ENCODE results near the gene RHBDF1. TPM values are rescaled to one million over a fixed set of nuclear protein-coding genes. Genes with fewer than 3 reads are reported as not detected.
A peak's percentile ranks its signal among the peaks of the same experiment; 100 is the strongest.

Gene RHBDF1
- total and polyA plus RNA-seq, 2 donors (not counting 1 experiment from before 2014, with no cell fraction given), result 40.5 to 53.8 TPM

GRCh38 chr16:71540-72401 lies 660 bp downstream of the RHBDF1 start:
- peak overlapping the region; percentile 76 for H3K27ac ChIP-seq (ENCODE audit: insufficient read depth, low read length)
- peak; percentile 74 to 78 for DNase-seq (ENCODE audit: low read depth in 2 of 2)

GRCh38 chr16:71210-71539 lies 1.3 kb downstream of the RHBDF1 start:
- peaks cover 71% of the 10 kb centered on the region for H3K4me1 ChIP-seq (ENCODE audit: control insufficient read depth, extremely low read depth, insufficient read depth, low read length)
- peak overlapping the region; percentile 76 for H3K27ac ChIP-seq (ENCODE audit: insufficient read depth, low read length)
- TF ChIP-seq EZH2 (IDR thresholded peaks at IDR 0.05; ENCODE audit: low read length, missing control alignments) (no peak), CTCF (conservative IDR thresholded peaks at IDR 0.05 in 1 of 2, IDR thresholded peaks at IDR 0.05 in 1 of 2; ENCODE audit: low read depth in 1 of 2, low read length in 2 of 2) (no peak)
- H3K4me3 ChIP-seq (replicated peaks in 1 of 4; ENCODE audit: control extremely low read depth in 1 of 4, insufficient read depth in 1 of 4, low read depth in 3 of 4, low read length in 4 of 4), result peak overlapping the region; percentile 62 to 82 (median 78)
- peak overlapping the region; percentile 93 for H3K4me2 ChIP-seq (ENCODE audit: extremely low read depth, insufficient read depth, low read length)
- no peak for DNase-seq (ENCODE audit: low read depth in 2 of 2)
- H3K27me3 ChIP-seq (ENCODE audit: control insufficient read depth, insufficient read depth, low read length), result no peaks in the 10 kb centered on the region
- H3K9ac ChIP-seq (ENCODE audit: insufficient read depth, low read length), result peak overlapping the region; percentile 90
- H3K9me3 ChIP-seq (ENCODE audit: control insufficient read depth, insufficient read depth, low read depth, low read length), result no peaks in the 10 kb centered on the region
- no peak overlapping the region for H2AFZ ChIP-seq (ENCODE audit: low read length)
- peaks cover 2% of the 10 kb centered on the region for H3K36me3 ChIP-seq (ENCODE audit: control insufficient read depth, insufficient read depth, low read length)
- no peaks in the 10 kb centered on the region for H4K20me1 ChIP-seq (ENCODE audit: control insufficient read depth, extremely low read depth, insufficient read depth, low read length)
- peaks cover 58% of the 10 kb centered on the region for H3K79me2 ChIP-seq (ENCODE audit: control insufficient read depth, insufficient read depth, low read length)

More at GRCh38 chr16:71540-72401, 660 bp downstream of the RHBDF1 start:
- Histone ChIP-seq H4K20me1 (ENCODE audit: control insufficient read depth, extremely low read depth, insufficient read depth, low read length) (no peaks in the 10 kb centered on the region), H3K4me1 (ENCODE audit: control insufficient read depth, extremely low read depth, insufficient read depth, low read length) (peaks cover 68% of the 10 kb centered on the region), H3K9ac (ENCODE audit: insufficient read depth, low read length) (peak overlapping the region; percentile 90), H3K9me3 (ENCODE audit: control insufficient read depth, insufficient read depth, low read depth, low read length) (no peaks in the 10 kb centered on the region), H3K4me2 (ENCODE audit: extremely low read depth, insufficient read depth, low read length) (peak overlapping the region; percentile 93), H2AFZ (ENCODE audit: low read length) (no peak overlapping the region), H3K79me2 (ENCODE audit: control insufficient read depth, insufficient read depth, low read length) (peaks cover 52% of the 10 kb centered on the region), H3K4me3 (replicated peaks in 1 of 4; ENCODE audit: control extremely low read depth in 1 of 4, insufficient read depth in 1 of 4, low read depth in 3 of 4, low read length in 4 of 4) (peak overlapping the region; percentile 62 to 82 (median 78)), H3K27me3 (ENCODE audit: control insufficient read depth, insufficient read depth, low read length) (no peaks in the 10 kb centered on the region), H3K36me3 (ENCODE audit: control insufficient read depth, insufficient read depth, low read length) (peaks cover 2% of the 10 kb centered on the region)
- TF ChIP-seq EZH2 (IDR thresholded peaks at IDR 0.05; ENCODE audit: low read length, missing control alignments) (no peak), CTCF (conservative IDR thresholded peaks at IDR 0.05 in 1 of 2, IDR thresholded peaks at IDR 0.05 in 1 of 2; ENCODE audit: low read depth in 1 of 2, low read length in 2 of 2) (no peak)

GRCh38 chr16:69181-69580 lies 3.2 kb downstream of the RHBDF1 start:
- H2AFZ ChIP-seq (ENCODE audit: low read length), result no peak overlapping the region
- H3K9ac ChIP-seq (ENCODE audit: insufficient read depth, low read length), result no peak overlapping the region
- H3K4me3 ChIP-seq (replicated peaks in 1 of 4; ENCODE audit: control extremely low read depth in 1 of 4, insufficient read depth in 1 of 4, low read depth in 3 of 4, low read length in 4 of 4), result no peak overlapping the region
- no peaks in the 10 kb centered on the region for H4K20me1 ChIP-seq (ENCODE audit: control insufficient read depth, extremely low read depth, insufficient read depth, low read length)
- no peak for DNase-seq (ENCODE audit: low read depth in 2 of 2)
- H3K27ac ChIP-seq (ENCODE audit: insufficient read depth, low read length), result peak overlapping the region; percentile 76
- TF ChIP-seq CTCF (conservative IDR thresholded peaks at IDR 0.05 in 1 of 2, IDR thresholded peaks at IDR 0.05 in 1 of 2; ENCODE audit: low read depth in 1 of 2, low read length in 2 of 2) (no peak), EZH2 (IDR thresholded peaks at IDR 0.05; ENCODE audit: low read length, missing control alignments) (no peak)
- no peaks in the 10 kb centered on the region for H3K27me3 ChIP-seq (ENCODE audit: control insufficient read depth, insufficient read depth, low read length)
- H3K79me2 ChIP-seq (ENCODE audit: control insufficient read depth, insufficient read depth, low read length), result peaks cover 73% of the 10 kb centered on the region
- H3K9me3 ChIP-seq (ENCODE audit: control insufficient read depth, insufficient read depth, low read depth, low read length), result no peaks in the 10 kb centered on the region
- peaks cover 6% of the 10 kb centered on the region for H3K36me3 ChIP-seq (ENCODE audit: control insufficient read depth, insufficient read depth, low read length)
- H3K4me2 ChIP-seq (ENCODE audit: extremely low read depth, insufficient read depth, low read length), result peak overlapping the region; percentile 51
- H3K4me1 ChIP-seq (ENCODE audit: control insufficient read depth, extremely low read depth, insufficient read depth, low read length), result peaks cover 60% of the 10 kb centered on the region

Measured in fibroblast of lung (primary cell).